Mesendoderm (in vitro differentiated cells): Measurements from ENCODE around the gene PRIMA1.

Experiments used
- DNase-seq: peaks from one replicate; pipeline ENCODE4 v3.0.0; 2013
- H2AK5ac ChIP-seq: 2 replicates; pipeline ENCODE4 v1.6.1; 2013; ENCODE audit warnings: low read length, inconsistent platforms
- H2BK120ac ChIP-seq: 2 replicates; pipeline ENCODE4 v1.6.1; 2013; ENCODE audit warnings: low read depth, mild to moderate bottlenecking, low read length, moderate library complexity, mixed read lengths
- H2BK15ac ChIP-seq: replicated peaks from 2 replicates; pipeline ENCODE4 v1.6.1; 2013; ENCODE audit warnings: low read depth, mild to moderate bottlenecking, moderate library complexity
- H2BK5ac ChIP-seq: 2 replicates; pipeline ENCODE4 v1.6.1; 2013; ENCODE audit warnings: low read length, inconsistent platforms
- H3K18ac ChIP-seq: 2 replicates; pipeline ENCODE4 v1.6.1; 2013; ENCODE audit warnings: mild to moderate bottlenecking, low read length, mixed read lengths
- H3K23ac ChIP-seq: one replicate; pipeline ENCODE4 v1.6.1; 2013; ENCODE audit warnings: low read length
- H3K27ac ChIP-seq: 2 replicates; pipeline ENCODE4 v1.5.1; 2013; ENCODE audit warnings: low read depth, mild to moderate bottlenecking, inconsistent platforms, low read length, moderate library complexity
- H3K27me3 ChIP-seq: 2 replicates; pipeline ENCODE4 v1.6.1; 2013; ENCODE audit warnings: low read length, control low read depth, mild to moderate bottlenecking, inconsistent platforms; ENCODE audit not compliant: insufficient read depth, poor library complexity
- H3K36me3 ChIP-seq: 2 replicates; pipeline ENCODE4 v1.6.1; 2013; ENCODE audit warnings: low read length, inconsistent platforms; ENCODE audit not compliant: control insufficient read depth, insufficient read depth
- H3K4ac ChIP-seq: one replicate; pipeline ENCODE4 v1.6.1; 2013; ENCODE audit warnings: low read depth, mild to moderate bottlenecking, low read length, moderate library complexity
- H3K4me1 ChIP-seq: 2 replicates; pipeline ENCODE4 v1.6.1; 2013; ENCODE audit warnings: low read depth, low read length, inconsistent platforms; ENCODE audit not compliant: control insufficient read depth
- H3K4me2 ChIP-seq: 2 replicates; pipeline ENCODE4 v1.6.1; 2013; ENCODE audit warnings: low read length
- H3K4me3 ChIP-seq: 2 replicates; pipeline ENCODE4 v1.5.1; 2013; ENCODE audit warnings: mild to moderate bottlenecking, low read length
- H3K56ac ChIP-seq: one replicate; pipeline ENCODE4 v1.6.1; 2013; ENCODE audit warnings: low read length
- H3K79me1 ChIP-seq: 2 replicates; pipeline ENCODE4 v1.6.1; 2013; ENCODE audit warnings: low read length, inconsistent platforms
- H3K79me2 ChIP-seq: 2 replicates; pipeline ENCODE4 v1.6.1; 2013; ENCODE audit warnings: mild to moderate bottlenecking, low read length; ENCODE audit not compliant: control insufficient read depth, insufficient read depth
- H3K9ac ChIP-seq: 2 replicates; pipeline ENCODE4 v1.6.1; 2013; ENCODE audit warnings: low read length, inconsistent platforms
- H4K5ac ChIP-seq: one replicate; pipeline ENCODE4 v1.6.1; 2013; ENCODE audit warnings: low read length
- H4K8ac ChIP-seq: one replicate; pipeline ENCODE4 v1.6.1; 2013; ENCODE audit warnings: low read depth, mild to moderate bottlenecking, control low read depth, low read length, moderate library complexity
- WGBS: extraction: QIAGEN DNeasy Blood & Tissue Kit; methylation state at CpG from one replicate; pipeline ENCODE4 v1.1.7; 2013; ENCODE audit warnings: low lambda C conversion rate, missing lambda C conversion rate; ENCODE audit not compliant: insufficient coverage; ENCODE audit errors: extremely low coverage; 5-methylcytosine and 5-hydroxymethylcytosine counted together

Gene PRIMA1

DNA sequence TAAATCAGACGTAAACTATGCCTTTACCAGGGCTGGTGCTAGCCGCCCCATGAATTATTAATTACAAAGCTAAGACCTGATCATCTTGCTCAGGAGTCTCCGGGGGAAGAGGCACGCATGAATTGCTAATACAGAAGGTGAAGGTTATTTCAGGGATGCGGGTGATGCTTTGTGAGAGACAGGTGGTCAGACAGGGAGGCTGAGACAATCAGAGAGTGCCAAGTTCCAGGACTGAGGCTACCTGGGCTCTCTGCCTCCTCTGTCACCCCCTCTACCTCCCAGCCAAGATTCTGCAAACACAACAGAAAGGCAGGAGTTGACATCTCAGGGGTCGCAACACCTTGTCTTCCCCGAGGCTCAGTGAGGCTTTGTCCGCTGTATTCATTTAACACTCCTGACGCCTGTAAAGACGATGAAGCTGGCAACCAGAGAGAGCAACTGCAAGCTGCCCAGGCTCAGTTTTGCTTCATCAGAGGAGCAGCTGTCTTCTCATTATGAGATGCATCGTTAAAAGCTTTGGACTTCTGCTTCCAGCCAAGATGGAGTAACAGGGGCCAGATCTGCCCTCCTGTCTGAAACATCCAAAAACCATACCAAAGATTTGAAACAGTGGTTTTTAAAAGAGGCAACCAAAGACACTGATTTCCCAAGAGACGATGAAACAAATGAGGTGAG, 46.6 kb downstream of the PRIMA1 start:
- H3K27me3 ChIP-seq: no peaks in the 10 kb centered on the region
- no peak overlapping the region for H3K4me3 ChIP-seq
- no peak overlapping the region for H2AK5ac ChIP-seq
- H3K56ac ChIP-seq: no peak overlapping the region
- no peak for DNase-seq
- no peak overlapping the region for H3K18ac ChIP-seq
- H2BK15ac ChIP-seq: no peak overlapping the region
- H3K23ac ChIP-seq: no peak overlapping the region
- no peak overlapping the region for H4K5ac ChIP-seq
- no peak overlapping the region for H3K4me2 ChIP-seq
- no peaks in the 10 kb centered on the region for H3K79me1 ChIP-seq
- H3K4me1 ChIP-seq: peaks cover 18% of the 10 kb centered on the region
- H3K79me2 ChIP-seq: no peaks in the 10 kb centered on the region
- H2BK120ac ChIP-seq: no peak overlapping the region
- H3K27ac ChIP-seq: no peak overlapping the region
- no CpG with 5 or more reads among the region's 12 CpGs for WGBS
- H3K4ac ChIP-seq: no peak overlapping the region
- H4K8ac ChIP-seq: no peak overlapping the region
- no peaks in the 10 kb centered on the region for H3K36me3 ChIP-seq
- H3K9ac ChIP-seq: no peak overlapping the region
- H2BK5ac ChIP-seq: no peak overlapping the region

DNA sequence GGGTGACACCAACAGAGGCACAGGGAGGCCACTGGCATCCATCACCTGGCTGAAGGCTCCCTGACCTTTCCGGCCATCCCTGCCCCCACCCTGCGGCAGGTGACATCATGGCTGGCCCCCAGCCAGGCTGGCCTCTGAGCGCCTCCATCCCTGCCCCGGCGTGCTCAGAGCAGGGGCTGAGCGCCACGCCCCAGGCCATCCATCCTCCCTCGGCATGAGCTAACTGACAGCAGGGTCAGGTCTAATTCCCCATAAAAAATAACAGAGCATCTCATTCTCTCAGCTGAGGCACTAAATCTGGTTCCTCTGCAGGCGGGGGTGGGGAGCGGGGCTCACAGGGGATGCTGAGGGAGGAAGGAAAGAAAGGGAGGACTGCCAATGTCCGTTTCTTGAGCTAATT, 50.7 kb downstream of the PRIMA1 start:
- H2BK15ac ChIP-seq: no peak overlapping the region
- no peaks in the 10 kb centered on the region for H3K27me3 ChIP-seq
- H3K56ac ChIP-seq: no peak overlapping the region
- no peak overlapping the region for H2AK5ac ChIP-seq
- H3K79me1 ChIP-seq: no peaks in the 10 kb centered on the region
- H2BK120ac ChIP-seq: no peak overlapping the region
- no peaks in the 10 kb centered on the region for H3K36me3 ChIP-seq
- H3K9ac ChIP-seq: no peak overlapping the region
- H2BK5ac ChIP-seq: no peak overlapping the region
- no peak overlapping the region for H3K27ac ChIP-seq
- H3K79me2 ChIP-seq: no peaks in the 10 kb centered on the region
- no peak overlapping the region for H3K4me3 ChIP-seq
- no peak overlapping the region for H3K18ac ChIP-seq
- DNase-seq: no peak
- H3K4me1 ChIP-seq: no peaks in the 10 kb centered on the region
- H3K23ac ChIP-seq: no peak overlapping the region
- H4K5ac ChIP-seq: no peak overlapping the region
- no peak overlapping the region for H4K8ac ChIP-seq
- WGBS: no CpG with 5 or more reads among the region's 11 CpGs
- H3K4me2 ChIP-seq: no peak overlapping the region
- no peak overlapping the region for H3K4ac ChIP-seq

DNA sequence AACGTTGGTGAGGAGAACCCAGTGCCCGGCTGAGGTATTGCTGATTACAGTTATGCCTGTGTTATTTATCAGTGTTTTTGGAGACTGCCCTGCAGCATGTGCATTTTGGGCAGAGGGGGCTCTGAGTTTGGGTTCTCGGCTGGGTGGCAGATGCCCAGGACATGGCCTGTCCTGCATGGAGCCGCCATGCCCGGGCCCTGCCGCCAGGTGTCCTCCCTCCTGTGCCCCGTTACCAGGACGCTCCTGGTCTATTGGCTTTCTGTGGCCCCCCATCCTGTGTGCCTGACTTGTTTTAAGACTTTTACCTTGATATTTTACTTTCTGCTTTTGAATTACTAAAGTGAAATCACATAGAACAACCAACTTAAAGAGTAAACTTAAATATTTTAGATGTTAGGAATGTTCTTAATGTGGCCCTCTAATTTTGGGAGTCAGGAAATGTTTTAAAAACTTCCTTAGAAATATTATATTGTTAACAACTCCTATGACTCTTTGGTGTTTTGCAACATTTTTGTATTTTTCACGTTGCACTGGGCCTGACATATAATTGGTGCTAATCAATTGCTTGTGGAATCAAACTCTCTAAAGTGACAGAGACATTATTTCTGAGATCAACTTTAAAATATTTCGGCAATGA, 51.8 kb downstream of the PRIMA1 start:
- no peak overlapping the region for H3K4me2 ChIP-seq
- H2AK5ac ChIP-seq: no peak overlapping the region
- H4K8ac ChIP-seq: no peak overlapping the region
- H3K79me1 ChIP-seq: no peaks in the 10 kb centered on the region
- DNase-seq: peak; percentile 21
- H4K5ac ChIP-seq: no peak overlapping the region
- H3K18ac ChIP-seq: no peak overlapping the region
- no peak overlapping the region for H3K9ac ChIP-seq
- no peaks in the 10 kb centered on the region for H3K4me1 ChIP-seq
- H2BK15ac ChIP-seq: no peak overlapping the region
- no peak overlapping the region for H2BK5ac ChIP-seq
- no peak overlapping the region for H3K4me3 ChIP-seq
- H2BK120ac ChIP-seq: no peak overlapping the region
- H3K79me2 ChIP-seq: no peaks in the 10 kb centered on the region
- H3K36me3 ChIP-seq: no peaks in the 10 kb centered on the region
- H3K4ac ChIP-seq: no peak overlapping the region
- H3K56ac ChIP-seq: no peak overlapping the region
- no peak overlapping the region for H3K27ac ChIP-seq
- WGBS: no CpG with 5 or more reads among the region's 10 CpGs
- H3K27me3 ChIP-seq: no peaks in the 10 kb centered on the region
- no peak overlapping the region for H3K23ac ChIP-seq

DNA sequence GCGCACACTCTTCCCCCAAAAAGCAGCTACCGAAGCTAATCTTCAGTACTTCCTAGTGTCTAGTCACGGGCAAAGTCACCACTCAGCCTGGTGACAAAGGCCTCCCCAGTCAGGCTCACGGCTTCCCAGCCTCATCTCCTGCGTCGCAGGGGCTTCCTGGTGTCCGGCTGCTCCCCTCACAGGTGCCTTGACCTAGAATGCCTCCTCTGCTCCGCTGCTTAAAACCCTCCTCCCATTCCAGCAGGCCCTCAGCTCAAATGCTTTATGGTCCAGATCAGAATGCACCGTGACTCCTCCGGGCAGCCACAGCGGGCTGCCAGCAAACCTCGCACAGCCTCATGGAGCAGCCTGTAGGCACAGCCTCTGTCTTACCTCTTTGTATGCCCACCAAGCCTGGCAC, 53.1 kb downstream of the PRIMA1 start:
- H3K56ac ChIP-seq: no peak overlapping the region
- H3K4me1 ChIP-seq: no peaks in the 10 kb centered on the region
- H3K79me1 ChIP-seq: no peaks in the 10 kb centered on the region
- DNase-seq: no peak
- H3K27me3 ChIP-seq: no peaks in the 10 kb centered on the region
- H2BK5ac ChIP-seq: no peak overlapping the region
- no peak overlapping the region for H3K18ac ChIP-seq
- no peak overlapping the region for H3K4me2 ChIP-seq
- no peak overlapping the region for H3K4ac ChIP-seq
- no peak overlapping the region for H3K4me3 ChIP-seq
- no peak overlapping the region for H4K8ac ChIP-seq
- H2BK120ac ChIP-seq: no peak overlapping the region
- H2BK15ac ChIP-seq: no peak overlapping the region
- H3K79me2 ChIP-seq: no peaks in the 10 kb centered on the region
- no peak overlapping the region for H4K5ac ChIP-seq
- H2AK5ac ChIP-seq: no peak overlapping the region
- H3K9ac ChIP-seq: no peak overlapping the region
- H3K27ac ChIP-seq: no peak overlapping the region
- H3K23ac ChIP-seq: no peak overlapping the region
- H3K36me3 ChIP-seq: no peaks in the 10 kb centered on the region
- no CpG with 5 or more reads among the region's 12 CpGs for WGBS

DNA sequence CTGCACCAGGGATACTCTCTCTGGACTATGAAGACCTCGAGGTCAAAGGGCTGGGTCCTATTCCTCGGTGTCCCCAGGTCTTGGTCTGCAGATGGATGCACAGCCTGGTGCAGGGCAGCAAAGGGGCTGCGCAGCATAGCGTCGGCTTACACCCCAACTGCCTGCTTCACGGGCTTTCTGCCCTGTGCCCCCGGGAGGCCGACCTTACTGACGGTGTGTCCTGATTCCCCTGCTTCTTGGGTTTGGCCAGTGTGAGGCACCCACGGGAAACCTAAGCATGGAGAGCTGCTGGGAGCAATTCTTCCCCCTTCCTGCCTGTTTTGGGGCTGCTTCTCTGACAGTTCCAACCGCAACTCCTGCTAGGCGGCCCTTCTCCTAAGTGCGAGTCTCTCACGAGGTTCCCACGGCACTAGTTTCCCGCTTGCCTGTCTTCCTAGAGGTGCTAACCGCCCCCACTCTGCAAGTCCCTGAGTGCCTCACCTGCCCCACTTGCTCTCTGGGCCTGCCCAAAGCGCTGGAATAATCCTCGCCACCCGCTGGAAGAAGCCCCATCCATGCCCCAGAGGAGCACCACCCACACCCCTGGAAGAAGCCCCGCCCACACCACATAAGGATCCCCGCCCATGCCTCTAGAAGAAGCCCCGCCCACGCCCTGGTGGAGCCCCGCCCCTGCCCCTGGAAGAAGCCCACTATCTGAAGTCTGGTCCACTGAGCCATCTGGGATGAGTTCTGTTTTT, 54.0 kb downstream of the PRIMA1 start:
- peak; percentile 38 for DNase-seq
- Histone ChIP-seq H4K5ac (no peak overlapping the region), H3K23ac (no peak overlapping the region), H3K4ac (no peak overlapping the region), H3K27ac (no peak overlapping the region), H3K79me1 (no peaks in the 10 kb centered on the region), H3K18ac (no peak overlapping the region), H2BK15ac (no peak overlapping the region), H3K56ac (no peak overlapping the region), H3K4me3 (no peak overlapping the region), H3K9ac (no peak overlapping the region), H2BK5ac (no peak overlapping the region), H2AK5ac (no peak overlapping the region), H4K8ac (no peak overlapping the region), H3K36me3 (no peaks in the 10 kb centered on the region), H3K4me1 (no peaks in the 10 kb centered on the region), H2BK120ac (no peak overlapping the region), H3K27me3 (no peaks in the 10 kb centered on the region), H3K4me2 (no peak overlapping the region), H3K79me2 (no peaks in the 10 kb centered on the region)
- WGBS: no CpG with 5 or more reads among the region's 25 CpGs
